C4-2B (cell line): ENCODE data around the gene GALNT10.

Experiments used
- CTCF ChIP-seq: fragments of 450-650 bp; conservative IDR thresholded peaks from 2 replicates; pipeline ENCODE4 v1.5.1; 2017; ENCODE audit warnings: mild to moderate bottlenecking
- ZFX ChIP-seq: fragments of 450-650 bp; IDR thresholded peaks from 2 replicates; pipeline ENCODE4 v1.6.1; 2017

GRCh38 chr5:154394307-154394706 is 203.8 kb downstream of the GALNT10 start:
- TF ChIP-seq CTCF (no peak; the same call in 1 of the 2 replicates), ZFX (no peak)
